ENCODE data around the gene HSF5.
"Not testable (repeated sequence)": the region's sequence is repeated elsewhere in the genome, so short reads cannot be mapped to it uniquely, and the experiment has no call there.

Gene HSF5

DNA sequence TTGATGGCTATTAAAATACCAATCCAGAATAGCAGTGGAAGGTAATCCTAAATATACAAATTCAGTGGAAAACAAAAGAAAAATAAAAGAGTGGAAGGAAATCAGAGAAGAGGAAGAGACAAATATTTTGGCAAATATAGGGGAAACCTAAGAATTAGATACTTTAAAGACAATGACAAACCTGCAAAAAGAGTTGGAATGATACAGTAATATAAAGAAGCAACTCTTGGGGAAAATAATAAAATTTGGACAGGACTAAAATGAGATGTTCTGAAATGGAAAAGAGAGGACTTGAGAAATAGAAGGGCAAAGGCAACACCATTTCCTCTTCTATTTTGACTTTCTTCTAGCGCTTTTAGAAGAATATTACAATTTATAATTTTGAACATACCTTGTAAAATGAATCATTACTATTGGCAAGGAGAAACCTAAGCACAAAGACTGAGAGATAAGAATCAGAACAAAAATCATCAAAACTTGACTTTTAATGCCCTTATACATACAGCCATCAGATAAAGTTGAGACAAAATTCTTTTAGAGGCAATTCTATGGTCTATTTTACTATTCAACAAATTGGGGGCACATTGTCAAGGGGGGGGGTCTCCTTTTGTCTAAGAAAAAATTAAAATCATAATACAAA is 76.0 kb downstream of the HSF5 start:
- no peak for ATAC-seq

DNA sequence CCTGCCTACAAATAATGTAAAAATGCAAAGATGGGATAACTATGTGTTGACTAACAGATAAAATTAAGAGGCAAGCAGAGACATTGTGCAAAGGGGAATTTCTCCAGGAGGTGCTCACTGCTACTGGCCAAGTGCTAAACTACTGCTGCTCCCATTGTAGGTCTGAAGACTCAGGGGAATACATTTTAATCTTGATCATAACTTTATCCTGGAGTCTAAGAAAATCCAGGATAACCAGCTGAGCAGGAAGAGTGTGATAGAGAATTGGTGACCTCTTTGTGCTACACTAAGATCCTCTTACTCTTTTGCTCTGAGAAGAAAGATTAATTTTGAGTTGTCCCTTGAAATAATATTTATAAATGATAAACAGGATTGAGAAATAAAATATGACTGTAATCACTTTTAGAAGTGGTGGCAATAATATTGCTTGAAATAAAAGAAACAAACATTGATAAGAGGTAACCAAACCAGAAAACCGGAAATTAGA is 76.8 kb downstream of the HSF5 start:
- ATAC-seq: no peak

DNA sequence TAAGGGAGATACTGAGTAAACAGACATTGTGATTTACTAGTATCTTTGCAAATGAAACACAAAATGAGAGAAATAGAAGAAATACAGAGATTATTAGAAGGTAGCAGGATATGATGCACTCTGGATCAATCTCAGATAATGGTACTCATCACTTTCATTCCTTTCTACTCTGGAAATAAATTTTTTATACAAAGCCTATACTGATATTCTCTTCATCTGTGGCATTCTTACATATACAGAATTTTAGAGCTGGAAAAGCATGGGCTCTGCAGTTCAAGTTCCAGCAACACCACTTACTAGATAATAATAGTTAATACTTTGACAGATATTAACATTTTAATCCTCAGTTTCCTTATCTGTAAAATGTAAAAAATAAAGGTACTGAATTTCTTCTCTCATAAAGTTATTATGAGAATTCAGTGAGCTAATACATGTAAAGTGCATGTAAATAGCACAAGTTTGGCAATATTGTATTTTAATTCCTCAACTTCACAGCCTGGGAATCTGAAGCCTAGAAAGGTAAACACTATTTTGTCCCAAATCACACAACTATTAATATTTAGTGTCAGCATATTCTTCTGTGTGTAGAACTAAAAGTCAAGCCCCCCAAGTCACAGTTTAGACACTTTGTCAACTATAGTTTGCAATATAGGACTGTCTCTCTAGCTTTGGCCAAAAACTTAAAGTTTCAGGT is 77.3 kb downstream of the HSF5 start:
- ATAC-seq: no peak

DNA sequence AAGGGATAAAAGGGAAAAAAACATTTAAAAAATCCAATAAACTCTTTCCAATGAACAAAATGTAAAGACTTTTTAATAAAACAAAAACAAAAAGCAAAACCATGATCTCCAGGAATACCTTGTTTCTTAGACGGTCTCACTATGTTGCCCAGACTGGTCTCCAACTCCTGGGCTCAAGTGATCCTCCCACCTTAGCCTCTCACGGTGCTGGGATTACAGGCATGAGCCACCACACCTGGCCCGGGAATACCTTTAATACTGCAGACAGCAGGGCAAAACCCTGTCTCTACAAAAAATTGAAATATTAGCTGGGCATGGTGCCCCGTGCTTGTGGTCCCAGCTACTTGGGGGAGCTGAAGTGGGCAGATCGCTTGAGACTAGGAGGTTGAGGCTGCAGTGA is 78.8 kb downstream of the HSF5 start:
- ATAC-seq: no peak

DNA sequence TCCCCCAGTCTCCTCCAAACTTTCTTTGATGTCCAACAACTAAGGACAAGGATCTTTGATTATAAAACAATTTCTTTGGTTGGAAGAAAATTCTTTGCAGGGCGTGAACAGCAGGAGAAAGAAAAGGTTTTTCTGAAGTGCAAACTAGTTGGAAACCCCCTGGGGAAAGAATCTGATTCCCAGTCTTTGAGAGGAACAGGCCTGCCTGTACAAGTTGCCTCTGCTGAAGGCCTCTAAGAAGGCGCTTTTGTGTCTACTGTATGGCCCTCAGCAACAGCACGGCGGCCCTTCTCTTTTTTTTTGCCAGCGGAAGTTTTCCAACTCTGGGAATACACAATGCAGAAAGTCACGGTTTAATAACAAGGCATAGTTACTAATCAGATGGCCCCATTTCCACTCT is 84.9 kb downstream of the HSF5 start:
- no peak for ATAC-seq

DNA sequence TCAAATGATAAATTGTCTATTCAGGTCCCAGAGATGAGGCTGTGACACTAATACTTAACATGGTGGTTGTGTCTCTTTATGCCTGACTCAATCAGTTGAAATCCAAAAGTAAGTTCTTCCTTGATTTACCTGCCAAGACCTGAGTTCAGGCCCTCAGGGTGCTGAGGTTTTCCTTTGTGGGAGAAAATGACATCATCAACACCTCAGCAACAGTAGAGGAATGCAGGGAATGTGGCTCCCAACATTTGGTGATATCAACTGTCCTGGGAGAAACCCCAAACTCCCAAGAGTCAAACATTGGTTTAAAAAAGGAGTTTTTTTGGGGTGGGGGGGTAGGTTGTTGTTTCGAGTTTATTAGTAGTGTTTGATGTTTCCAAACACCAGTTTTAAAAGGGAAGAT is 85.5 kb downstream of the HSF5 start:
- ATAC-seq: no peak

DNA sequence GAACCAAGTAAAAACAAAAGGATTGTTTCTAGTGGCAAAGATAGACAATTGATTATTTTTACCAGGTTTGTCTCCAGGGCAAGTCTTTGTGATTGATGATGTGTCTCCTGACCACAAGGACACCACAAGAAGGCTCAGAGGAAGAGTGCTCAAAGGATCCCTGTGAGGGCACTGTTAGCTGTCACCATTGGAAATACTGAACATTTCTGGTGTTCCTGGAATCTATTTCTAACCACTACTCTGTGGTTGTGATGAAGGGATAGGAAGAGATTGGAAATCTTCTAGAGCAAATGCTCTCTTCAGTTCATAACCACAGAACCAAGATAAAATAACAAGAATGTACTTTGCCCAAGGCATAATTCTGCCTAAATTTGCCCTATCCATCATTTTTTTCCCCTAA is 86.2 kb downstream of the HSF5 start:
- no peak for ATAC-seq

DNA sequence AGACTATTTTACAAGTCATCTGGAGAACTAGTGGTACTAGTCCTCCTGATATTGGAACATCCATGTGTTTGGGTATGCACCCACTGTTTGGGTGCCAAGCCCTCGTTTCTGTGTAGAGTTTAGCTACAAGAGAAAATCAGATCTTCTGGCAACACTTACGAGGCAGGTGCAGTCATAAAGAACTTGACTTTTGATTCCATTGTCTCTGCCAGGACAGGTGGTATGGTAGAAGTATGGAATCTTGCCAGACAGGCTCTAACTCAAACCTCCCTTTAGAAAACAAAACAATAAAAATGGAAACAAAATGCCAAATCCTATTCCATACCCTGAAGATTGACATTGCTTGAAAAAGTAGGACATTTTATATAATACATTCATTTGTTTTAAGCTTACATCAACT is 86.9 kb downstream of the HSF5 start:
- no peak for ATAC-seq

DNA sequence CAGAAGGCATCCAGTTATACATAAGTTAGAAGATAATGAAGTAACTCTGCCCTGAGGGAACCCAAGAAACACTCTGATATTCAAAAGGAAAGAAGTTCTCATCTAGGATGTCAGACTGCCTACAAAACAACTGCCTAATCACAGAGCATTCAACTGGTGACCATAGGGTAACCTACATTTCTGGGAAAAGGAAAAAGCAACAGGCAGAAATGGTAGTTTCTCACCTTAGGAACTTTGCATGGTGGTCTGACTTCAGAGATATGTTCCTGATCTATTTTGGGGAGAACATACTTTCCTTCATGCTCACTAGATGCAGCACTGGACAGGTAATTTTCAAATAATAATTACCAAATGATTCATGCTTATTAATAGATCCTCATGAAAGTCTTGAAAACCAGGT is 87.4 kb downstream of the HSF5 start:
- ATAC-seq: no peak

DNA sequence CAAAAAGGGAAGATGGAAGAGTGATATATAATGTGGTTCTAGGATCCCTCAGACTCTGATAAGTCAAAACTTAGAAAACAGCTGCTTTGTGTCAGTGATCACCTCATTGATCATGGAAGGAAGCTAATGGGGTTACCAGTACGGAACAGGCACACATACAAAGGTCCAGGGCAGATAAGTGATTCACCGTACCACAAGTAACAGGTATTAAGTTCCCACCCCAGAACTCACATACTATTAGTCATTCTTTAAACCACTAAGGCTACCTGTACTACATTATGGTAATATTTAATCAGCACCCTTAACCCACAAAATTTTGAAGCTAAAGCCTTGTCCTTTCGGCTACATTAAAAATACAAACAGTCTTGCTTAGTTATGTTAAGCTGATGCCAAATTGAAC is 88.2 kb downstream of the HSF5 start:
- peak in 1 of 2 donors; percentile 53 for ATAC-seq

DNA sequence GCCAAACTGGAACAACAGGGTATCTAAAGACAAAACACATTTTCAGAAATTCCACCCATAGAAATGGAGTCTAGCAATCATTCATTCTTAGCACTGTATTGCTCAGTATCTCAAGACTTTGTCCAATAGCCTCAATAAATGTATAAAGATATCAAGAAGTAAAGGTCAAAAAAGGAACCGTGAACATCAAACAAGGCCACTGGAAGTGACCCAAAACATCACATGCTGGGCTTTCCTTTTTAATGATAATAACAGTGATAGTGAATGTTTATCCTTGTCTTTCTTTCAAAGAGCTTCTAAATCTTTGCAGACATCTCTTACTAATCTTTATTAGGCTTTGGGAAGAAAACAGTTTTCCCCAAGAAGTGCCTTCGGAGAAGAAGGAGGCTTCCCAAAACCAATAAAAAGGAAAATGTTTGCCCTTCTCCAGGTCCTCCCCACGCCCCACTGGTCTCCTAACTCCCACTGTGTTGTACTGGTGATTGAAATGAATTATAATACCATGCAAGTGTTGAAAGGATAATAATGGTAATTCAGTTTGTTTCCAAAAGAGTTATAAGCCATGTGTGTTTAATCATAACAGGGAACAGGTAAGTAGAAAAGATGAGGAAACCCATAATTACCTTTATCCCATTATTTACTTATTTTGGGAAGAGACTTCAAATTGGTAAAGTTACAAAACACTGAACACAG is 89.5 kb downstream of the HSF5 start:
- no peak for ATAC-seq

DNA sequence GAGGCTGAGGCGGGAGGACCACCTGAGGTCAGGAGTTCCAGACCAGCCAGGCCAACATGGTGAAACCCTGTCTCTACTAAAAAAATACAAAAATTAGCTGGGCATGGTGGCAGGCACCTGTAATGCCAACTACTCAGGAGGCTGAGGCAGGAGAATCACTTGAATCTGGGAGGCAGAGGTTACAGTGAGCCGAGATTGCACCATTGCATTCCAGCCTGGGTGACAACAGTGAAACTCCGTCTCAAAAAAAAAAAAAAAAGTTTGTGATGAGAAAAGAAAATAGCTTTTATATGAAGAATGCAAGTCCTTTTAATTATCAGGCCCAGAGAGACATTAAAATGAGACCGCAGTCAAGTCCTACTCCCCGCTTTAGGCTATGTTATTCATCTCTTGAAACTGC is 90.8 kb downstream of the HSF5 start:
- not testable (repeated sequence) for ATAC-seq

DNA sequence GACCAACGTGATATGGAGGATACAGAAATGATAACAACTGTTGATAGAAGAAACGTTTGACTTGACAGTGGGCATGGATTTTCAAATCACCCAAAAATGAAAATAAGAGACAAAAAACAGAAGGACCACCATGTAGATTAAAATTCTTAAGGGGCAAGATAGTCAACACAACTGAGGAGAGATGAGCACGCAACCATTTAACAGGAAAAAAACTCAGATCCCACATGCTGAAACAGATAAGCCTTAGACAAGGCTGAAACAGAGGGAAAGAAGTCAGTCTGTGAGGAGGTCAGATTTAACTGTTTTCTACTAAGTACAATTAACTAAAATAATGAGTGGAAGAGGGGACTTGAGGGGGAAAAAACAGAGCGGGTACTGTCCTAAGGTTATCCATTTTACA is 92.0 kb downstream of the HSF5 start:
- no peak for ATAC-seq

DNA sequence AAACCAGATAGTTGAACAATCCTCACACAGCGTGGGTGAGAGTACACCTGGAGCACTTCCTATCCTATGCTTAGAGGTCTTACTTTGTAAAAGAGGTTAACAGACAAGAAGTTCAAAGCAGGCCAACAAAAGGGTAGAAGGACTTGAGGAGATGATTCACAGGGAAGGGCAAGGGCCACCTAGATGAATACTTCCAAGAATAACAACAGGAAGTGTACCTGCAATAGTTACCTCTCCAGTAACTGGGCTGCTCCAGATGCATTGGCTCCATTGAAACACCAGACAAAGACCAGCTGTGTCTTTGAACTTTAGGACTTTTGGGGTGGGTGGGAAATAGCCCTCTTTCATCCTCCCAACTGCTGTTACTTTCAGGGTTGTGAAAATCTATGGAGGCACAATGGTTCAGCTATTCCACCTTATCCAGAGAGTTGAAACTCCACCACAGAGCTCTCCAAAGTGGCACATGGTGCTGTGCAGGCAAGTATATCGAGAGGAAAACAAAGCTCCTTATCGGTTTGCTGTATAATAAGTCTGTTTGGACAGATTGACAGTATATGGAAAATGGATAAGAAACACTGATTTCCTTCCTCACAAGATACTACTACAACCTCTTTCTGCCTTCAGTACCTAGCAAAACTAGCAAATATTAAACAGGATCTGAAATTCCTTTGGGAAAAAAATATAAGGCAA is 93.5 kb downstream of the HSF5 start:
- ATAC-seq: no peak

DNA sequence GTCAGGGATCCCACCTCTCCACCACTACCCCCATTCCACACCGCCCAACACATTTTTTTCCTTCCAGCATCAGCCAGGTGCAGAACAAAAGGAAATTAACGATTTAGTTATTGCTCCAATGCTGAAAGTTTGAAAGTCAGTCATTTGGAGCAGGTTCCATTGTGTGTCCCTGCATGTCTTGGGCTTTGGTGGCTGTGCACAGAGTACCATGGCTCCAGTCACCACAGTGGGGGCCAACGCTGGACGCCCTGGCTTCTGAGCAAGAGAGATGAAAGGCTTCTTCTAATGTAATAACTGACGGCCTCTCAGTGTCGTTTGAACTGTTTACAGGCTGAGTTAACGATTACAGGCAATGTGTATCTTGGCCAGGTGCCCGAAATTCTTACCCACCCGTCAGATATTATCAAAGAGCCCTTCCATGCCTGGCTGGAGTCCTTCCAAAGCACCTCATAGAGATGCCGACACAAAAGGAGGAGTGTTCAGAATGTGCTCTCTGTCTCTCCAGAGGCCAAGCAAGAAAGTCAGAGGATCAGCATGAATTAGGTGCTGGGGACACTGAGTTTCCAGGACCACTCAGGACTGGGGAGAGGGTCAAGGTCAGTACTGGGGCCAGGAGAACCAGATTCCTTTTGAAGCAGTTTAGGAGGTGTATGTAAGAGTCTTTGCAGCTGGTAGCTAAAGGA is 96.8 kb downstream of the HSF5 start:
- no peak for ATAC-seq

DNA sequence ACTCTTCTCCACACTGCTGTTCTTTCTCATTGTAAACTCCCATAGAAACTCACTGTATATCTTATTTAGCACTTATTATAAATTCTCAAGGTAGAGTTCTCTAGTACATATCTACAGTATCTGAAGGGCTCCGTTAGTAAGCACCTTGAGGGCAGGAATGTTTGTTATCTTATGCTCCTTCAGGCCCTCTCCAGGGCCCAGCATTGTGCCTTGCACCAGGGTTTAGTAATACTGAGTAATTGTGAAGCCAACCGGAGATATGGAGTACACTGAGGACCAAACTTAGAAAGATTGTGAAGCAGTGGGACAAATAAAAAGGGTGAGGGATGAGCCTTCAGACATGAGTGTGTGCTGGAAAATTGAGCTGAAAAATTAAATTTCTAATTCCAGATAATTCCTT is 97.3 kb downstream of the HSF5 start:
- ATAC-seq: no peak

DNA sequence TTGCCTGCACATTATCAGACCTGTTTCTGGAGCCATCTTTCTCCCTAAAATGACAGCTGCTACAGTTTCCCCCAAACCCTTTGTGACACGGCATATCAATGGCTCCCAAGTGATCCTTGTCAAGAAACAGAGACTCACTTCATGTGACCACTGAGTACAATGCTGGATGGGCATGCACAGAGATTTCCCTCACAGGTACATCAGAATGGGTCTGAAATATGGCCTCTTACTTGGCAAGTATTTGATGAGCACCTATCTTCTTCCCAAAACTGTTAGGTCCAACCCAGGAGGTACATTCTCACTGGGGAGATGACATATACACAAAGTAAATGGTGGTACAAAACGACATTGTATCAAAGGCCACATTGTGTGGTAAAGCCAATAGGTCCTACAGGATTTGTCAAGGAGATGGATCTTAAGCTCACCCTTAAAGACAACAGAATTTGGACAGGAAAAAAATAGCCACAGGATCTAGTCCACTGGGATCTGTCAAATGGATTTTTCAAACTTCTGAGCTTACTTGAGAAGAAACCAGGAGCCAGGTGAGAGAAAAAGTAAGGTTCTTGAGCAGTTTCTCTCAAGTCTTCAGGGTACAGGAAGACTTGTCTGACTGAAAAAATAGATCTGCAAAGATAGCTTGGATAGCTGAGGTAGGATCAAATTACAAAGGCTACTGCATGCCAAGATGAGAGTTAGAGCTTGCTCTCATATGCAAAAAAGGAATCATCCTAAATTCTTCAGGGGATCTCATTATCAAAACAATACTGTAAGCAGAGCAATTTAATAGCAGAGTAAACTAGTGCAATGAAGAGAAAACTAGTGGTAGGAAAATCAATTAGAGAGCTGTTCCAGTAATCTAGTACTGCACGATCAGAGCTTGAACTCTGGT is 99.7 kb downstream of the HSF5 start:
- ATAC-seq: no peak

DNA sequence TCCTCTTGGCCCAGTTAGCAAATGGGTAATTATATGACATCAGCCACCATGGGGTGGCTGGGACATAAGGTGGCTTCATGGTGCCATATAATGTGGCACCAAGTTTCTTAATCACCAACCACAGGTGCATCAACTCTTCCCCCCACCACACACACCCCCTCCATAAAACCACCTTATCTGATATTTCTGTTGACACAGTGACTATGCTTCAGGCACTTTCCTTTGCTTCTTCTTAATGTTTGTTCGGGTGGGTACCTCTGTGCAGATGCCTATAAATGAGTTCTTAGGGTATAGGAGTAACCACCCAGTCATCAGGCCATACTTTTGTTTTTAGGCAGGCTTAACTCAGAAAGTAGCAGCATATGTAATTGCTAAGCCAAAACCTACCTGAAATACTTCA is 100.4 kb downstream of the HSF5 start:
- ATAC-seq: peak; percentile 28 to 62

DNA sequence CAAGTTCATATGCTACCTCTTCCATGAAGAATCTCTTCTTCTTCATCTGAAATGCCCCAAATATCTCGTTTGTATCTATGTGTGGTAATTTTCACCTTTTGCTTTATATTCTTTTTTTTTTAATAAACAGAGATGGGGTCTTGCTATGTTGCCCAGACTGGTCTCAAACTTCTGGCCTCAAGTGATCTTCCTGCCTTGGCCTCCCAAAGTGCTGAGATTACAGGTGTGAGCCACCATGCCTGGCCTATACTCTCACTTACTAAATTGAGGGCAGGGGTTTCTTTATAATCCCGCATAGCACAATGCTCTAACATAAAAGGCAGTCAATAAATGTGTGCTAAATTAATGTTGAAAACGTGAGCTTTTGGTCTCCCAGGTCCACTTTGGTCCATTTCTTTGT is 101.5 kb downstream of the HSF5 start:
- ATAC-seq: no peak

DNA sequence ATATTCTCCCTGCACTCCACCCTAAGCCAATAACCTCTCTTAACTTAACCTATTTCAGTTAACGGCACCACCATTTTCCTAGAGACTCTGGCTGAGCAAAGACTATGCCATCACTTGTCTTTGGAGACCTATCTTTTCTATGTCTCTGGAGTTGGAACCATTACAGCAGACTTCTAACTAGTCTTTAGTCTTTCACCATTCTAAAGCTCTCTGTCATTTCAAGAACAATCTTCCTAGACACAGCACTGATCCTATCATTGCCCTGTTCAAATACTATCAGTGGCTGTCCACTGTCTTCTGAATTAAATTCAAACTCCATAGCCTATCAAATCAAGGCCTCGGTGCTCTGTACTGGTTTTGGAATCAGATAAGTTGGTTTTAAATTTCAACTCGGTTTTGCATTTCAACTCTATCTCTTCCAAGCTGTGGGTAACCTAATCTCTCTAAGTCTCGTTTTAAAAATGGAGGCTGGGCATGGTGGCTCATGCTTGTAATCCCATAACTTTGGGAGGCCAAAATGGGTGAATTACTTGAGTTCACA is 102.8 kb downstream of the HSF5 start:
- ATAC-seq: no peak

DNA sequence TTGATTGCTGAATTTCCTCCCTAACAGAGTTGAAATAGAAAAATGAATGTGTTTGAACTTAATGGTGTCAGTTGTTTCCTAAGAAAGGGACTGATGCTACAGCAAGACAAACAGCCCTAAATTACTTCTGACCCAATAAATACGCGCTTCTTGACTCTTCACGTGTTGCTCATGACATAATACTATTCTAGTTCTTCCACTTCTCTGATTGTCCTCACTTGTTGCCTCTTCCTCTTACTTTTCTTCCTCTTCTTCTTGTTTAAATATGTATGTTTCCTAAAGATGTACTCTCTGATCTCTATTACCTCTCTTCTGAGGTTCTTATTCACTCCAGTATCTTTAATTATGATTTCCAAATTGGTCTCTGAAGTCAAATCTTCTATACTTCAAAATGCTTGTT is 103.3 kb downstream of the HSF5 start:
- no peak for ATAC-seq
